Activated naive CD4-positive, alpha-beta T cell treated with anti-CD3 and anti-CD28 coated beads, Interleukin-2, amount 50 U/mL, for 24 hours (primary cell): ENCODE results near the gene DOCK10.

Source experiments
- H3K27ac Mint-ChIP-seq: one replicate; pipeline ENCODE4 v1.8.0; 2021; ENCODE audit warnings: mild to moderate bottlenecking, mixed read lengths
- H3K27me3 Mint-ChIP-seq: one replicate; pipeline ENCODE4 v1.8.0; 2021; ENCODE audit warnings: mixed read lengths
- H3K36me3 Mint-ChIP-seq: one replicate; pipeline ENCODE4 v1.8.0; 2021; ENCODE audit warnings: mixed read lengths
- H3K4me1 Mint-ChIP-seq: one replicate; pipeline ENCODE4 v1.8.0; 2021; ENCODE audit warnings: mixed read lengths
- H3K4me3 Mint-ChIP-seq: one replicate; pipeline ENCODE4 v1.8.0; 2021; ENCODE audit warnings: mild to moderate bottlenecking, mixed read lengths
- H3K9me3 Mint-ChIP-seq: one replicate; pipeline ENCODE4 v1.8.0; 2021; ENCODE audit warnings: mixed read lengths

DOCK10 gene

GRCh38 chr2:224851811-224852210, 190.5 kb downstream of the DOCK10 start:
- Mint-ChIP-seq H3K36me3 (peaks cover 34% of the 10 kb centered on the region), H3K9me3 (no peaks in the 10 kb centered on the region), H3K27ac (no peak overlapping the region), H3K27me3 (no peaks in the 10 kb centered on the region), H3K4me3 (no peak overlapping the region), H3K4me1 (peaks cover 11% of the 10 kb centered on the region)

GRCh38 chr2:224850081-224850480, 192.2 kb downstream of the DOCK10 start:
- peaks cover 31% of the 10 kb centered on the region for H3K36me3 Mint-ChIP-seq
- H3K27ac Mint-ChIP-seq, result no peak overlapping the region
- no peak overlapping the region for H3K4me3 Mint-ChIP-seq
- no peaks in the 10 kb centered on the region for H3K9me3 Mint-ChIP-seq
- no peaks in the 10 kb centered on the region for H3K27me3 Mint-ChIP-seq
- peaks cover 11% of the 10 kb centered on the region for H3K4me1 Mint-ChIP-seq

GRCh38 chr2:224849264-224849663, 193.0 kb downstream of the DOCK10 start:
- no peaks in the 10 kb centered on the region for H3K27me3 Mint-ChIP-seq
- no peaks in the 10 kb centered on the region for H3K9me3 Mint-ChIP-seq
- no peak overlapping the region for H3K27ac Mint-ChIP-seq
- peaks cover 11% of the 10 kb centered on the region for H3K4me1 Mint-ChIP-seq
- no peak overlapping the region for H3K4me3 Mint-ChIP-seq
- peaks cover 37% of the 10 kb centered on the region for H3K36me3 Mint-ChIP-seq

- no peaks in the 10 kb centered on the region for H3K9me3 Mint-ChIP-seq
- H3K4me3 Mint-ChIP-seq, result no peak overlapping the region
- no peaks in the 10 kb centered on the region for H3K27me3 Mint-ChIP-seq
- peaks cover 42% of the 10 kb centered on the region for H3K36me3 Mint-ChIP-seq
- peaks cover 11% of the 10 kb centered on the region for H3K4me1 Mint-ChIP-seq
- no peak overlapping the region for H3K27ac Mint-ChIP-seq
Measured at GRCh38 chr2:224847961-224848850, 194.1 kb downstream of the DOCK10 start.

- Mint-ChIP-seq H3K9me3 (no peaks in the 10 kb centered on the region), H3K4me3 (no peak overlapping the region), H3K4me1 (peaks cover 11% of the 10 kb centered on the region), H3K36me3 (peaks cover 47% of the 10 kb centered on the region), H3K27me3 (no peaks in the 10 kb centered on the region), H3K27ac (no peak overlapping the region)
Measured at GRCh38 chr2:224847381-224847780, 194.9 kb downstream of the DOCK10 start.

- no peak overlapping the region for H3K27ac Mint-ChIP-seq
- no peaks in the 10 kb centered on the region for H3K9me3 Mint-ChIP-seq
- peaks cover 51% of the 10 kb centered on the region for H3K36me3 Mint-ChIP-seq
- H3K4me3 Mint-ChIP-seq, result no peak overlapping the region
- no peaks in the 10 kb centered on the region for H3K27me3 Mint-ChIP-seq
- peaks cover 11% of the 10 kb centered on the region for H3K4me1 Mint-ChIP-seq
Measured at GRCh38 chr2:224846686-224847085, 195.6 kb downstream of the DOCK10 start.

GRCh38 chr2:224846161-224846560, 196.1 kb downstream of the DOCK10 start:
- H3K36me3 Mint-ChIP-seq, result peaks cover 51% of the 10 kb centered on the region

GRCh38 chr2:224843141-224843540, 199.1 kb downstream of the DOCK10 start:
- no peaks in the 10 kb centered on the region for H3K4me1 Mint-ChIP-seq
- H3K27me3 Mint-ChIP-seq, result no peaks in the 10 kb centered on the region
- peaks cover 6% of the 10 kb centered on the region for H3K9me3 Mint-ChIP-seq
- no peak overlapping the region for H3K4me3 Mint-ChIP-seq
- peak overlapping the region; percentile 6 for H3K27ac Mint-ChIP-seq
- peaks cover 57% of the 10 kb centered on the region for H3K36me3 Mint-ChIP-seq

More at GRCh38 chr2:224846161-224846560, 196.1 kb downstream of the DOCK10 start:
- peaks cover 11% of the 10 kb centered on the region for H3K4me1 Mint-ChIP-seq
- H3K27ac Mint-ChIP-seq, result no peak overlapping the region
- H3K9me3 Mint-ChIP-seq, result no peaks in the 10 kb centered on the region
- no peak overlapping the region for H3K4me3 Mint-ChIP-seq
- no peaks in the 10 kb centered on the region for H3K27me3 Mint-ChIP-seq

GRCh38 chr2:224841910-224842309, 200.4 kb downstream of the DOCK10 start:
- Mint-ChIP-seq H3K36me3 (peaks cover 59% of the 10 kb centered on the region), H3K4me3 (no peak overlapping the region), H3K4me1 (no peaks in the 10 kb centered on the region), H3K27me3 (no peaks in the 10 kb centered on the region), H3K27ac (no peak overlapping the region), H3K9me3 (peaks cover 6% of the 10 kb centered on the region)

- H3K27me3 Mint-ChIP-seq, result no peaks in the 10 kb centered on the region
- H3K9me3 Mint-ChIP-seq, result peaks cover 6% of the 10 kb centered on the region
- H3K4me3 Mint-ChIP-seq, result no peak overlapping the region
- no peaks in the 10 kb centered on the region for H3K4me1 Mint-ChIP-seq
- H3K27ac Mint-ChIP-seq, result no peak overlapping the region
- peaks cover 58% of the 10 kb centered on the region for H3K36me3 Mint-ChIP-seq
Measured at GRCh38 chr2:224838335-224838734, 203.9 kb downstream of the DOCK10 start.

GRCh38 chr2:224837558-224837957, 204.7 kb downstream of the DOCK10 start:
- H3K27ac Mint-ChIP-seq, result no peak overlapping the region

GRCh38 chr2:224837066-224837465, 205.2 kb downstream of the DOCK10 start:
- Mint-ChIP-seq H3K27me3 (no peaks in the 10 kb centered on the region), H3K4me3 (no peak overlapping the region), H3K4me1 (no peaks in the 10 kb centered on the region), H3K36me3 (peaks cover 55% of the 10 kb centered on the region), H3K9me3 (peaks cover 6% of the 10 kb centered on the region), H3K27ac (no peak overlapping the region)

More at GRCh38 chr2:224837558-224837957, 204.7 kb downstream of the DOCK10 start:
- Mint-ChIP-seq H3K36me3 (peaks cover 58% of the 10 kb centered on the region), H3K4me1 (no peaks in the 10 kb centered on the region), H3K27me3 (no peaks in the 10 kb centered on the region), H3K4me3 (no peak overlapping the region), H3K9me3 (peaks cover 6% of the 10 kb centered on the region)

GRCh38 chr2:224836263-224836662, 206.0 kb downstream of the DOCK10 start:
- Mint-ChIP-seq H3K9me3 (peaks cover 6% of the 10 kb centered on the region), H3K27me3 (no peaks in the 10 kb centered on the region), H3K4me1 (no peaks in the 10 kb centered on the region), H3K27ac (no peak overlapping the region), H3K4me3 (no peak overlapping the region), H3K36me3 (peaks cover 51% of the 10 kb centered on the region)

- H3K27ac Mint-ChIP-seq, result no peak overlapping the region
- no peak overlapping the region for H3K4me3 Mint-ChIP-seq
- peaks cover under 1% of the 10 kb centered on the region for H3K9me3 Mint-ChIP-seq
- peaks cover 45% of the 10 kb centered on the region for H3K36me3 Mint-ChIP-seq
- H3K27me3 Mint-ChIP-seq, result no peaks in the 10 kb centered on the region
- no peaks in the 10 kb centered on the region for H3K4me1 Mint-ChIP-seq
Measured at GRCh38 chr2:224835405-224835804, 206.9 kb downstream of the DOCK10 start.

- Mint-ChIP-seq H3K9me3 (no peaks in the 10 kb centered on the region), H3K4me1 (no peaks in the 10 kb centered on the region), H3K27ac (peak overlapping the region; percentile 8), H3K27me3 (no peaks in the 10 kb centered on the region), H3K36me3 (peaks cover 40% of the 10 kb centered on the region), H3K4me3 (no peak overlapping the region)
Measured at GRCh38 chr2:224833986-224834385, 208.3 kb downstream of the DOCK10 start.

- H3K27me3 Mint-ChIP-seq, result no peaks in the 10 kb centered on the region
- H3K4me3 Mint-ChIP-seq, result no peak overlapping the region
- peak overlapping the region; percentile 31 for H3K27ac Mint-ChIP-seq
- no peaks in the 10 kb centered on the region for H3K4me1 Mint-ChIP-seq
- H3K9me3 Mint-ChIP-seq, result no peaks in the 10 kb centered on the region
- peaks cover 43% of the 10 kb centered on the region for H3K36me3 Mint-ChIP-seq
Measured at GRCh38 chr2:224832207-224832606, 210.1 kb downstream of the DOCK10 start.
